Measurements from ENCODE around the gene TNFRSF13B. TPM values are rescaled to one million over a fixed set of nuclear protein-coding genes. Genes with fewer than 3 reads are reported as not detected.

Gene TNFRSF13B
- polyA plus RNA-seq (2013) = 0.38 TPM

- DNase-seq = no peak
- WGBS (ENCODE audit: insufficient coverage) = 92% methylated on average over 5 of the region's 17 CpGs
- CTCF ChIA-PET = no interaction called here
- H3K9me3 ChIP-seq (ENCODE audit: control extremely low read depth in 1 of 5, control insufficient read depth in 4 of 5, insufficient read depth in 2 of 5, low read depth in 1 of 5, low read length in 4 of 5) = no peaks in the 10 kb centered on the region
- peaks cover 0 to 2% (median 0%) of the 10 kb centered on the region in 4 experiments for H3K4me1 ChIP-seq (ENCODE audit: control extremely low read depth in 1 of 4, control insufficient read depth in 4 of 4, insufficient read depth in 4 of 4, low read length in 3 of 4)
- no peaks in the 10 kb centered on the region for H3K36me3 ChIP-seq (ENCODE audit: control insufficient read depth in 4 of 4, insufficient read depth in 4 of 4, low read length in 3 of 4)
- POLR2A ChIA-PET = no interaction called here
- H3K27me3 ChIP-seq (replicated peaks in 2 of 5; ENCODE audit: control insufficient read depth in 4 of 5, insufficient read depth in 5 of 5, low read length in 4 of 5) = peaks cover 0 to 2% (median 0%) of the 10 kb centered on the region in 5 experiments
- no peak within 1 kb of the TSS for H3K27ac ChIP-seq (ENCODE audit: insufficient read depth in 1 of 2, low read depth in 1 of 2, low read length in 2 of 2, poor library complexity in 1 of 2, severe bottlenecking in 2 of 2)
- H3K4me3 ChIP-seq (ENCODE audit: control insufficient read depth in 1 of 7, extremely low read depth in 1 of 7, insufficient read depth in 4 of 7, low read depth in 2 of 7, low read length in 6 of 7) = no peak within 1 kb of the TSS
These were observed at the start of gene TNFRSF13B for GRCh38 chr17:16971458-16972338. Gene TNFRSF13B (minus strand): TSS chr17:16972118. CDS start chr17:16972075, 43 bp downstream.

- ChIA-PET CTCF (interaction anchor here (1.0 to 1.4 kb wide), 4 partner anchors 9 to 17 kb away, joined by 3 to 5 read pairs (median 4); no protein-coding TSS in a partner anchor), POLR2A (no interaction called here)
- no peaks in the 10 kb centered on the region for H3K36me3 ChIP-seq (ENCODE audit: control insufficient read depth in 4 of 4, insufficient read depth in 4 of 4, low read length in 3 of 4)
- 93% methylated on average over 10 of the region's 15 CpGs for WGBS (ENCODE audit: insufficient coverage)
- no peaks in the 10 kb centered on the region for H3K9me3 ChIP-seq (ENCODE audit: control extremely low read depth in 1 of 5, control insufficient read depth in 4 of 5, insufficient read depth in 2 of 5, low read depth in 1 of 5, low read length in 4 of 5)
- no peak for DNase-seq
- no peaks in the 10 kb centered on the region for H3K27me3 ChIP-seq (replicated peaks in 2 of 5; ENCODE audit: control insufficient read depth in 4 of 5, insufficient read depth in 5 of 5, low read length in 4 of 5)
- no peak overlapping the region for H3K4me3 ChIP-seq (ENCODE audit: control insufficient read depth in 1 of 7, extremely low read depth in 1 of 7, insufficient read depth in 4 of 7, low read depth in 2 of 7, low read length in 6 of 7)
- no peak overlapping the region for H3K27ac ChIP-seq (ENCODE audit: insufficient read depth in 1 of 2, low read depth in 1 of 2, low read length in 2 of 2, poor library complexity in 1 of 2, severe bottlenecking in 2 of 2)
- peaks cover 0 to 20% (median 9%) of the 10 kb centered on the region in 4 experiments for H3K4me1 ChIP-seq (ENCODE audit: control extremely low read depth in 1 of 4, control insufficient read depth in 4 of 4, insufficient read depth in 4 of 4, low read length in 3 of 4)
These were observed 49.4 kb upstream of the TNFRSF13B start for GRCh38 chr17:17021194-17021863.

GRCh38 chr17:17020821-17021193 lies 48.9 kb upstream of the TNFRSF13B start:
- Histone ChIP-seq H3K4me1 (ENCODE audit: control extremely low read depth in 1 of 4, control insufficient read depth in 4 of 4, insufficient read depth in 4 of 4, low read length in 3 of 4) (peaks cover 0 to 22% (median 9%) of the 10 kb centered on the region in 4 experiments), H3K36me3 (ENCODE audit: control insufficient read depth in 4 of 4, insufficient read depth in 4 of 4, low read length in 3 of 4) (no peaks in the 10 kb centered on the region), H3K4me3 (ENCODE audit: control insufficient read depth in 1 of 7, extremely low read depth in 1 of 7, insufficient read depth in 4 of 7, low read depth in 2 of 7, low read length in 6 of 7) (no peak overlapping the region), H3K27me3 (replicated peaks in 2 of 5; ENCODE audit: control insufficient read depth in 4 of 5, insufficient read depth in 5 of 5, low read length in 4 of 5) (no peaks in the 10 kb centered on the region), H3K27ac (ENCODE audit: insufficient read depth in 1 of 2, low read depth in 1 of 2, low read length in 2 of 2, poor library complexity in 1 of 2, severe bottlenecking in 2 of 2) (no peak overlapping the region), H3K9me3 (ENCODE audit: control extremely low read depth in 1 of 5, control insufficient read depth in 4 of 5, insufficient read depth in 2 of 5, low read depth in 1 of 5, low read length in 4 of 5) (no peaks in the 10 kb centered on the region)
- 99% methylated on average over 8 of the region's 8 CpGs for WGBS (ENCODE audit: insufficient coverage)
- no peak for DNase-seq
- ChIA-PET CTCF (interaction anchor here (1.2 to 1.4 kb wide), 2 partner anchors 15 to 17 kb away, joined by 3 to 5 read pairs; no protein-coding TSS in a partner anchor), POLR2A (interaction anchor here (0.6 kb wide), 1 partner anchor 157 kb away, joined by 6 read pairs; no protein-coding TSS in a partner anchor)

- no peak for DNase-seq
- WGBS (ENCODE audit: insufficient coverage) = 97% methylated on average over 10 of the region's 13 CpGs
- H3K4me3 ChIP-seq (ENCODE audit: control insufficient read depth in 1 of 7, extremely low read depth in 1 of 7, insufficient read depth in 4 of 7, low read depth in 2 of 7, low read length in 6 of 7) = no peak overlapping the region
- H3K27ac ChIP-seq (ENCODE audit: insufficient read depth in 1 of 2, low read depth in 1 of 2, low read length in 2 of 2, poor library complexity in 1 of 2, severe bottlenecking in 2 of 2) = no peak overlapping the region
- no peaks in the 10 kb centered on the region for H3K9me3 ChIP-seq (ENCODE audit: control extremely low read depth in 1 of 5, control insufficient read depth in 4 of 5, insufficient read depth in 2 of 5, low read depth in 1 of 5, low read length in 4 of 5)
- H3K27me3 ChIP-seq (replicated peaks in 2 of 5; ENCODE audit: control insufficient read depth in 4 of 5, insufficient read depth in 5 of 5, low read length in 4 of 5) = no peaks in the 10 kb centered on the region
- ChIA-PET POLR2A (interaction anchor here (0.6 kb wide), 1 partner anchor 157 kb away, joined by 6 read pairs; no protein-coding TSS in a partner anchor), CTCF (interaction anchor here (1.0 to 1.1 kb wide), 2 partner anchors 14 to 21 kb away, joined by 3 to 4 read pairs; no protein-coding TSS in a partner anchor)
- H3K36me3 ChIP-seq (ENCODE audit: control insufficient read depth in 4 of 4, insufficient read depth in 4 of 4, low read length in 3 of 4) = no peaks in the 10 kb centered on the region
- H3K4me1 ChIP-seq (ENCODE audit: control extremely low read depth in 1 of 4, control insufficient read depth in 4 of 4, insufficient read depth in 4 of 4, low read length in 3 of 4) = peaks cover 0 to 26% (median 9%) of the 10 kb centered on the region in 4 experiments
These were observed 48.1 kb upstream of the TNFRSF13B start for GRCh38 chr17:17019891-17020456.

- ChIA-PET CTCF (interaction anchor here (1.0 to 1.1 kb wide), 3 partner anchors 15 to 125 kb away, joined by 3 to 4 read pairs (median 3); no protein-coding TSS in a partner anchor), POLR2A (no interaction called here)
- no peaks in the 10 kb centered on the region for H3K36me3 ChIP-seq (ENCODE audit: control insufficient read depth in 4 of 4, insufficient read depth in 4 of 4, low read length in 3 of 4)
- H3K4me3 ChIP-seq (ENCODE audit: control insufficient read depth in 1 of 7, extremely low read depth in 1 of 7, insufficient read depth in 4 of 7, low read depth in 2 of 7, low read length in 6 of 7) = no peak overlapping the region
- H3K27me3 ChIP-seq (replicated peaks in 2 of 5; ENCODE audit: control insufficient read depth in 4 of 5, insufficient read depth in 5 of 5, low read length in 4 of 5) = no peaks in the 10 kb centered on the region
- H3K27ac ChIP-seq (ENCODE audit: insufficient read depth in 1 of 2, low read depth in 1 of 2, low read length in 2 of 2, poor library complexity in 1 of 2, severe bottlenecking in 2 of 2) = no peak overlapping the region
- H3K9me3 ChIP-seq (ENCODE audit: control extremely low read depth in 1 of 5, control insufficient read depth in 4 of 5, insufficient read depth in 2 of 5, low read depth in 1 of 5, low read length in 4 of 5) = no peaks in the 10 kb centered on the region
- H3K4me1 ChIP-seq (ENCODE audit: control extremely low read depth in 1 of 4, control insufficient read depth in 4 of 4, insufficient read depth in 4 of 4, low read length in 3 of 4) = peaks cover 0 to 26% (median 9%) of the 10 kb centered on the region in 4 experiments
- DNase-seq = no peak
- 89% methylated on average over 4 of the region's 5 CpGs for WGBS (ENCODE audit: insufficient coverage)
These were observed 47.5 kb upstream of the TNFRSF13B start for GRCh38 chr17:17019430-17019762.

- Histone ChIP-seq H3K27me3 (replicated peaks in 2 of 5; ENCODE audit: control insufficient read depth in 4 of 5, insufficient read depth in 5 of 5, low read length in 4 of 5) (no peaks in the 10 kb centered on the region), H3K4me1 (ENCODE audit: control extremely low read depth in 1 of 4, control insufficient read depth in 4 of 4, insufficient read depth in 4 of 4, low read length in 3 of 4) (peaks cover 0 to 26% (median 9%) of the 10 kb centered on the region in 4 experiments), H3K36me3 (ENCODE audit: control insufficient read depth in 4 of 4, insufficient read depth in 4 of 4, low read length in 3 of 4) (no peaks in the 10 kb centered on the region), H3K9me3 (ENCODE audit: control extremely low read depth in 1 of 5, control insufficient read depth in 4 of 5, insufficient read depth in 2 of 5, low read depth in 1 of 5, low read length in 4 of 5) (no peaks in the 10 kb centered on the region), H3K27ac (ENCODE audit: insufficient read depth in 1 of 2, low read depth in 1 of 2, low read length in 2 of 2, poor library complexity in 1 of 2, severe bottlenecking in 2 of 2) (no peak overlapping the region), H3K4me3 (ENCODE audit: control insufficient read depth in 1 of 7, extremely low read depth in 1 of 7, insufficient read depth in 4 of 7, low read depth in 2 of 7, low read length in 6 of 7) (no peak overlapping the region)
- CTCF ChIA-PET = interaction anchor here (1.0 to 1.7 kb wide), 4 partner anchors 15 to 125 kb away, joined by 3 to 5 read pairs (median 3); no protein-coding TSS in a partner anchor
- DNase-seq = no peak
- WGBS (ENCODE audit: insufficient coverage) = 97% methylated on average over 10 of the region's 10 CpGs
- POLR2A ChIA-PET = no interaction called here
These were observed 46.9 kb upstream of the TNFRSF13B start for GRCh38 chr17:17018612-17019429.

Measured in common myeloid progenitor, CD34-positive (primary cell).